HEK293 (cell line): ENCODE measurements around the gene CREM.

Source experiments
- EGR2 ChIP-seq: fragments of 450-650 bp; formaldehyde crosslinking; IDR thresholded peaks from 2 replicates; pipeline ENCODE4 v1.5.1; 2016; ENCODE audit warnings: low read depth, missing biosample characterization, missing genetic modification characterization
- KLF16 ChIP-seq: fragments of 450-650 bp; formaldehyde crosslinking; IDR thresholded peaks from 2 replicates; pipeline ENCODE4 v1.5.1; 2017; ENCODE audit warnings: missing biosample characterization, missing genetic modification characterization
- OVOL3 ChIP-seq: fragments of 450-650 bp; formaldehyde crosslinking; IDR thresholded peaks from 2 replicates; pipeline ENCODE4 v1.5.1; 2016; ENCODE audit warnings: missing biosample characterization, missing genetic modification characterization
- PRDM2 ChIP-seq: fragments of 450-650 bp; formaldehyde crosslinking; IDR thresholded peaks from 2 replicates; pipeline ENCODE4 v1.5.1; 2016; ENCODE audit warnings: missing biosample characterization, missing genetic modification characterization, borderline replicate concordance
- PRDM6 ChIP-seq: fragments of 450-650 bp; formaldehyde crosslinking; IDR thresholded peaks from 2 replicates; pipeline ENCODE4 v1.5.1; 2017; ENCODE audit warnings: missing biosample characterization, missing genetic modification characterization
- RBAK ChIP-seq: fragments of 450-650 bp; formaldehyde crosslinking; IDR thresholded peaks from 2 replicates; pipeline ENCODE4 v1.5.1; 2016; ENCODE audit warnings: missing biosample characterization, missing genetic modification characterization
- SALL2 ChIP-seq: fragments of 450-650 bp; formaldehyde crosslinking; IDR thresholded peaks from 2 replicates; pipeline ENCODE4 v1.5.0; 2017; ENCODE audit warnings: missing biosample characterization, mild to moderate bottlenecking, missing genetic modification characterization, borderline replicate concordance
- ZBTB1 ChIP-seq: fragments of 450-650 bp; formaldehyde crosslinking; IDR thresholded peaks from 2 replicates; pipeline ENCODE4 v1.5.1; 2016; ENCODE audit warnings: missing biosample characterization, missing genetic modification characterization
- ZBTB20 ChIP-seq: fragments of 450-650 bp; formaldehyde crosslinking; IDR thresholded peaks from 2 replicates; pipeline ENCODE4 v1.5.1; 2016; ENCODE audit warnings: missing biosample characterization, missing genetic modification characterization
- ZNF114 ChIP-seq: fragments of 450-650 bp; formaldehyde crosslinking; IDR thresholded peaks from 2 replicates; pipeline ENCODE4 v1.5.0; 2017; ENCODE audit warnings: missing biosample characterization, missing genetic modification characterization
- ZNF155 ChIP-seq: fragments of 450-650 bp; formaldehyde crosslinking; IDR thresholded peaks from 2 replicates; pipeline ENCODE4 v1.5.1; 2016; ENCODE audit warnings: missing biosample characterization, missing genetic modification characterization
- ZNF16 ChIP-seq: fragments of 450-650 bp; formaldehyde crosslinking; IDR thresholded peaks from 2 replicates; pipeline ENCODE4 v1.5.1; 2016; ENCODE audit warnings: low read depth, missing biosample characterization, missing genetic modification characterization
- ZNF2 ChIP-seq: fragments of 450-650 bp; formaldehyde crosslinking; IDR thresholded peaks from 2 replicates; pipeline ENCODE4 v1.5.1; 2016; ENCODE audit warnings: missing biosample characterization, missing genetic modification characterization
- ZNF335 ChIP-seq: fragments of 450-650 bp; formaldehyde crosslinking; conservative IDR thresholded peaks from 2 replicates; pipeline ENCODE4 v1.5.1; 2016; ENCODE audit warnings: missing biosample characterization, missing genetic modification characterization
- ZNF362 ChIP-seq: fragments of 450-650 bp; formaldehyde crosslinking; IDR thresholded peaks from 2 replicates; pipeline ENCODE4 v1.5.1; 2016; ENCODE audit warnings: missing biosample characterization, missing genetic modification characterization
- ZNF488 ChIP-seq: fragments of 450-650 bp; formaldehyde crosslinking; IDR thresholded peaks from 2 replicates; pipeline ENCODE4 v1.5.1; 2016; ENCODE audit warnings: missing biosample characterization, missing genetic modification characterization
- ZNF558 ChIP-seq: fragments of 450-650 bp; formaldehyde crosslinking; IDR thresholded peaks from 2 replicates; pipeline ENCODE4 v1.5.1; 2016; ENCODE audit warnings: missing biosample characterization, missing genetic modification characterization
- ZNF560 ChIP-seq: fragments of 450-650 bp; formaldehyde crosslinking; IDR thresholded peaks from 2 replicates; pipeline ENCODE4 v1.5.1; 2017; ENCODE audit warnings: missing biosample characterization, missing genetic modification characterization, borderline replicate concordance
- ZNF561 ChIP-seq: fragments of 450-650 bp; IDR thresholded peaks from 2 replicates; pipeline ENCODE4 v1.5.1; 2018; ENCODE audit warnings: missing biosample characterization, missing genetic modification characterization, borderline replicate concordance
- ZNF580 ChIP-seq: fragments of 450-650 bp; formaldehyde crosslinking; IDR thresholded peaks from 2 replicates; pipeline ENCODE4 v1.5.1; 2016; ENCODE audit warnings: missing biosample characterization, missing genetic modification characterization
- ZNF701 ChIP-seq: fragments of 450-650 bp; formaldehyde crosslinking; IDR thresholded peaks from 2 replicates; pipeline ENCODE4 v1.5.1; 2016; ENCODE audit warnings: missing biosample characterization, missing genetic modification characterization
- ZNF785 ChIP-seq: fragments of 450-650 bp; formaldehyde crosslinking; IDR thresholded peaks from 2 replicates; pipeline ENCODE4 v1.5.1; 2016; ENCODE audit warnings: missing biosample characterization, missing genetic modification characterization
- ZNF791 ChIP-seq: fragments of 450-650 bp; formaldehyde crosslinking; IDR thresholded peaks from 2 replicates; pipeline ENCODE4 v1.5.1; 2016; ENCODE audit warnings: missing biosample characterization, missing genetic modification characterization

CREM gene

GRCh38 chr10:35194906-35195305 lies 68.3 kb downstream of the CREM start (continued):
- no peak for TF ChIP-seq ZBTB1
- 0 out of 2 replicates have a peak, but pooled peaks have one; percentile 32 for TF ChIP-seq PRDM6 (tag by site-specific recombination)
- TF ChIP-seq ZNF335 (tag by site-specific recombination), result no peak
- TF ChIP-seq RBAK (tag by site-specific recombination), result no peak
- no peak; the same call in 1 of the 2 replicates for TF ChIP-seq ZNF362
- TF ChIP-seq ZNF561 (tag by site-specific recombination), result no peak
- TF ChIP-seq ZNF114 (tag by site-specific recombination), result no peak
- TF ChIP-seq ZNF2 (tag by site-specific recombination), result no peak; the same call in 1 of the 2 replicates
- peak; percentile 44; the same call in 1 of the 2 replicates for TF ChIP-seq OVOL3
- TF ChIP-seq ZNF560, result no peak
- no peak for TF ChIP-seq PRDM2 (tag by site-specific recombination)
- peak; percentile 25; the same call in 1 of the 2 replicates for TF ChIP-seq ZNF580 (tag by site-specific recombination)
- no peak for TF ChIP-seq ZNF558
- no peak for TF ChIP-seq EGR2 (tag by site-specific recombination)
- no peak for TF ChIP-seq ZBTB20 (tag by site-specific recombination)
- TF ChIP-seq ZNF791 (tag by site-specific recombination), result no peak
- TF ChIP-seq ZNF785, result no peak
- TF ChIP-seq ZNF701 (tag by site-specific recombination), result no peak
- no peak for TF ChIP-seq KLF16 (tag by site-specific recombination)
- TF ChIP-seq ZNF16 (tag by site-specific recombination), result no peak
- TF ChIP-seq ZNF488, result no peak
- TF ChIP-seq SALL2, result no peak
- TF ChIP-seq ZNF155 (tag by site-specific recombination), result no peak
